PFSK-1 (cell line): ENCODE data around the gene ETV4.

Source experiments
- FOXP2 ChIP-seq: optimal IDR thresholded peaks from 2 replicates; pipeline ENCODE3; 2011; ENCODE audit warnings: borderline replicate concordance, control low read depth, inconsistent platforms; ENCODE audit not compliant: insufficient read depth; ENCODE audit errors: extremely low read length, extremely low read depth
- POLR2AphosphoS5 ChIP-seq: IDR thresholded peaks from 2 replicates; pipeline ENCODE4 v1.6.1; 2012; ENCODE audit warnings: low read depth, mild to moderate bottlenecking, control low read depth, low read length, moderate library complexity
- REST ChIP-seq, 2 experiments: IDR thresholded peaks; 2 replicates each; pipeline versions ENCODE4 v1.6.1 to v1.8.0; 2011 to 2012; ENCODE audit warnings: low read depth in 2 of 2, low read length in 2 of 2, control low read depth in 1 of 2, inconsistent platforms in 1 of 2, mild to moderate bottlenecking in 1 of 2, moderate library complexity in 1 of 2; ENCODE audit not compliant: insufficient read depth in 1 of 2
- SIN3A ChIP-seq: IDR thresholded peaks from 2 replicates; pipeline ENCODE4 v1.6.1; 2012; ENCODE audit warnings: mild to moderate bottlenecking, low read length, moderate library complexity, borderline replicate concordance; ENCODE audit not compliant: insufficient read depth
- TAF1 ChIP-seq: IDR thresholded peaks from 2 replicates; pipeline ENCODE4 v1.6.1; 2012; ENCODE audit warnings: low read length, control low read depth, borderline replicate concordance; ENCODE audit not compliant: insufficient read depth

ETV4 gene

GRCh38 chr17:43562679-43563599 lies 16.8 kb upstream of the ETV4 start:
- TF ChIP-seq POLR2AphosphoS5, result no peak
- 0 out of 4 replicates have a peak, but pooled peaks of 1 of the 2 experiments have one; percentile 10 for TF ChIP-seq REST (IDR thresholded peaks at IDR 0.05; ENCODE audit: insufficient read depth in 1 of 2, low read depth in 2 of 2, low read length in 2 of 2)

- TF ChIP-seq REST (IDR thresholded peaks at IDR 0.05; ENCODE audit: insufficient read depth in 1 of 2, low read depth in 2 of 2, low read length in 2 of 2) (no peak), FOXP2 (no peak), SIN3A (no peak), POLR2AphosphoS5 (no peak), TAF1 (no peak)
These were observed 14.6 kb upstream of the ETV4 start for GRCh38 chr17:43560461-43561427.

- no peak for TF ChIP-seq POLR2AphosphoS5
- TF ChIP-seq FOXP2, result no peak
- TF ChIP-seq SIN3A, result no peak
- no peak for TF ChIP-seq REST (IDR thresholded peaks at IDR 0.05; ENCODE audit: insufficient read depth in 1 of 2, low read depth in 2 of 2, low read length in 2 of 2)
- TF ChIP-seq TAF1, result no peak
These were observed 13.1 kb upstream of the ETV4 start for GRCh38 chr17:43559161-43559816.

- TF ChIP-seq TAF1 (no peak), POLR2AphosphoS5 (no peak), SIN3A (no peak), FOXP2 (no peak), REST (IDR thresholded peaks at IDR 0.05; ENCODE audit: insufficient read depth in 1 of 2, low read depth in 2 of 2, low read length in 2 of 2) (no peak)
These were observed 12.6 kb upstream of the ETV4 start for GRCh38 chr17:43558805-43559160.
